GM21390 (cell line): ENCODE data around the gene N4BP2.

Experiments used
- ATAC-seq: cut with Tn5 transposase; IDR thresholded peaks from one replicate; pipeline ENCODE4 v1.9.1; 2021; ENCODE audit not compliant: unreplicated experiment

Gene N4BP2

GRCh38 chr4:40205259-40206198 is 148.9 kb downstream of the N4BP2 start:
- peak; percentile 66 for ATAC-seq

GRCh38 chr4:40206426-40206825 is 149.8 kb downstream of the N4BP2 start:
- no peak for ATAC-seq
